ENCODE data around the gene CCDC172.

DNA sequence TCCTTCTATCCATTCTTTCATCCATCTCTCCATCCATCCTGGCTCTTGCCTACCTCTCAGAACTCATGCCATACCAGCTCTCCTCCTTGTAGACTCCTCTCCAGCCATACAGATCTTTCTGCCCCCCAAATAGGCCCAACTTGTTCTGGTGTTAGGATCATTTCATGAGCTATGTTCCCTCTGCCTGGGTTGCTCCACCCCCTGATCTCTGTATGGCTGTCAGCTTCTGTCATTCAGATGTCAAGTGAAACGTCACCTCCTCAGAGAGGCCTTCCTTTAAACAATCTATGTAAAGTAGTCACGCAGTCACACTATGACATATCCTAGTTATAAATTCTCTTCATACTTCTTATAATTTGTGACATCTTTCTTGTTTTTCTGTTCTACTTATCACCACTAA, 61.1 kb downstream of the CCDC172 start:
- TF ChIP-seq POLR2A (IDR thresholded peaks at IDR 0.05; ENCODE audit: low read depth, low read length) (no peak), RCOR1 (IDR thresholded peaks at IDR 0.05; ENCODE audit: insufficient replicate concordance, low read length) (no peak)

All from IMR-90 (cell line).